Activated B cell treated with CpG ODN at 0.5 μM for 24 hours (primary cell): ENCODE data around the gene GHR. TPM values are rescaled to one million over a fixed set of nuclear protein-coding genes. Genes with fewer than 3 reads are reported as not detected.

ENCODE experiments used
- ATAC-seq: fragments of 200-7000 bp; cut with Tn5 transposase; one replicate; pipeline ENCODE4 v1.10.0; 2021; ENCODE audit warnings: low read depth, mild to moderate bottlenecking, moderate library complexity
- CTCF ChIA-PET: fragments of 350-600 bp; sonication (Branson Sonifier 250); formaldehyde crosslinking; loops from one replicate; lab custom pipeline; 2021; ENCODE audit warnings: antibody characterized with exemption; lab: Charles Lee
- POLR2A ChIA-PET: fragments of 350-600 bp; sonication (Branson Sonifier 250); formaldehyde crosslinking; loops from one replicate; lab custom pipeline; 2021; ENCODE audit warnings: antibody characterized with exemption; lab: Charles Lee
- DNase-seq: peaks from one replicate; pipeline ENCODE4 v3.0.0; 2022
- H3K27ac Mint-ChIP-seq: one replicate; pipeline ENCODE4 v1.8.0; 2020; ENCODE audit warnings: mixed read lengths
- H3K27me3 Mint-ChIP-seq: one replicate; pipeline ENCODE4 v1.8.0; 2021; ENCODE audit warnings: mixed read lengths
- H3K36me3 Mint-ChIP-seq: one replicate; pipeline ENCODE4 v1.8.0; 2021; ENCODE audit warnings: low read depth, mixed read lengths
- H3K4me1 Mint-ChIP-seq: one replicate; pipeline ENCODE4 v1.8.0; 2021; ENCODE audit warnings: mixed read lengths
- H3K4me3 Mint-ChIP-seq: one replicate; pipeline ENCODE4 v1.8.0; 2020; ENCODE audit warnings: mild to moderate bottlenecking, mixed read lengths
- H3K9me3 Mint-ChIP-seq: one replicate; pipeline ENCODE4 v1.8.0; 2020; ENCODE audit warnings: mixed read lengths
- intact Hi-C: fragments of 100-400 bp; cut with micrococcal nuclease; formaldehyde crosslinking; loops from one replicate; pipeline ENCODE4 v1.15.1; 2024
- total RNA-seq: library from RNA; stranded (reverse); gene quantifications from 2 replicates; pipeline ENCODE4 v1.2.3, GENCODE V29; 2022
- TF ChIP-seq, protein P1 (sequence below): fragments of 200-600 bp; IDR thresholded peaks from one replicate; pipeline ENCODE4 v1.8.0; 2022; ENCODE audit warnings: antibody characterized with exemption, mild to moderate bottlenecking

The GHR gene
- total RNA-seq, 1 donor from 2014 or later: not detected

DNA sequence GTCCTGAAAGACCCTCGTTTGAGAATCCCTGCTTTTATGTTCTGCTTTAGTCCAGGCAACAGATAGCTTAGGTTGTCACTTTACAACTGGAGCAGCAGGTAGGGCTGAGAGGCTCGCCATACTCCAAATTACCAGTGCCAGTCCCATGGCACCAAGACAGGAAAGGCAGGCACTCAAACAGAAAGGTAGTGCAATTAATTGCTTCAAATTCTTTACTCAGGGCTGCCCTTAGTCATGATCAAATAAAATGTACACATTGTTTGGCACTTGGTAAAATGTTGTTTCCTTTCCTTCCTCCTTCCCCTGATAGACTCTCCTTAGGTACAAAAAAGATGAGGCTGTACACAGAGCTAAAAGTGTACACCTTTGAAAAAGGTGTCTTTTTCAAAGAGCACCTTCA is 217.6 kb downstream of the GHR start:
- ChIA-PET POLR2A (no interaction called here), CTCF (no interaction called here)
- intact Hi-C loops: no loop called here
- no peak overlapping the region for H3K4me3 Mint-ChIP-seq
- ATAC-seq (no peak), DNase-seq (no peak)
- H3K27me3 Mint-ChIP-seq: peaks cover 13% of the 10 kb centered on the region
- H3K4me1 Mint-ChIP-seq: peaks cover 3% of the 10 kb centered on the region
- H3K36me3 Mint-ChIP-seq: no peaks in the 10 kb centered on the region
- TF ChIP-seq, protein P1, sequence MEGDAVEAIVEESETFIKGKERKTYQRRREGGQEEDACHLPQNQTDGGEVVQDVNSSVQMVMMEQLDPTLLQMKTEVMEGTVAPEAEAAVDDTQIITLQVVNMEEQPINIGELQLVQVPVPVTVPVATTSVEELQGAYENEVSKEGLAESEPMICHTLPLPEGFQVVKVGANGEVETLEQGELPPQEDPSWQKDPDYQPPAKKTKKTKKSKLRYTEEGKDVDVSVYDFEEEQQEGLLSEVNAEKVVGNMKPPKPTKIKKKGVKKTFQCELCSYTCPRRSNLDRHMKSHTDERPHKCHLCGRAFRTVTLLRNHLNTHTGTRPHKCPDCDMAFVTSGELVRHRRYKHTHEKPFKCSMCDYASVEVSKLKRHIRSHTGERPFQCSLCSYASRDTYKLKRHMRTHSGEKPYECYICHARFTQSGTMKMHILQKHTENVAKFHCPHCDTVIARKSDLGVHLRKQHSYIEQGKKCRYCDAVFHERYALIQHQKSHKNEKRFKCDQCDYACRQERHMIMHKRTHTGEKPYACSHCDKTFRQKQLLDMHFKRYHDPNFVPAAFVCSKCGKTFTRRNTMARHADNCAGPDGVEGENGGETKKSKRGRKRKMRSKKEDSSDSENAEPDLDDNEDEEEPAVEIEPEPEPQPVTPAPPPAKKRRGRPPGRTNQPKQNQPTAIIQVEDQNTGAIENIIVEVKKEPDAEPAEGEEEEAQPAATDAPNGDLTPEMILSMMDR: no peak
- no peak overlapping the region for H3K27ac Mint-ChIP-seq
- no peaks in the 10 kb centered on the region for H3K9me3 Mint-ChIP-seq

DNA sequence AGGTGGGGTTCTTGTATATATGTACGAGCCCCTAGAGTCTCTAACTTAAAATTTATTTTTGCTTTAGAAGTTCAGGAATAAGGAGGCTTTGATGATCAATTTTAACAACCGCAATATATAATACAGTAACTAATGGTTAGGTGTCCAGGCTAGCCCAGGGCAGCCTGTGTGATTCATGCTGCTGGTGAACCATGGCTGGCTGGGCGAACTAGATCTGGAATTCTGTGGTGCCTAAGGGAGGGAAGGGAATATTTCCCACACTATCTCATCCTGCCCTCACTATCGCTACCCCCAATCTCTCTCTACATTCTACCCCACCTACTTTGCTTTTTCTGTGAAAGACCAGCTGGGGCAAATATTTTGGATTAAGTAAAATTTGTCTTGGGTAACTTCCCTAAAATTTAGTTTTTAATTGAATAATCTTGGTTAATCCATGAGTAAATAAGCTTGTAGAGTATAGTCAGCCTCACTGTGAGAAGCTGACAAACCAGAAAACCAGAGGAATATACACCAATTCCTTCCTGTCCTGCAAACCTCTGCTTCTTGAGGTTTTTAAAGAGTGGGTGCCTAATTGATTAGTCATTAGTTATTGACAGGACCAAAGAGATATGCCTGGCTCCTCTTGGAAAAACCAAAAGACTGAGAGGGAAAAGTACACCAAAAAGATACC is 218.2 kb downstream of the GHR start:
- Mint-ChIP-seq H3K9me3 (no peaks in the 10 kb centered on the region), H3K27me3 (peaks cover 13% of the 10 kb centered on the region), H3K4me3 (no peak overlapping the region), H3K4me1 (no peaks in the 10 kb centered on the region), H3K27ac (no peak overlapping the region), H3K36me3 (no peaks in the 10 kb centered on the region)
- ATAC-seq: no peak
- DNase-seq: no peak
- ChIA-PET CTCF (no interaction called here), POLR2A (no interaction called here)
- intact Hi-C loops: no loop called here
- TF ChIP-seq, protein P1: no peak

DNA sequence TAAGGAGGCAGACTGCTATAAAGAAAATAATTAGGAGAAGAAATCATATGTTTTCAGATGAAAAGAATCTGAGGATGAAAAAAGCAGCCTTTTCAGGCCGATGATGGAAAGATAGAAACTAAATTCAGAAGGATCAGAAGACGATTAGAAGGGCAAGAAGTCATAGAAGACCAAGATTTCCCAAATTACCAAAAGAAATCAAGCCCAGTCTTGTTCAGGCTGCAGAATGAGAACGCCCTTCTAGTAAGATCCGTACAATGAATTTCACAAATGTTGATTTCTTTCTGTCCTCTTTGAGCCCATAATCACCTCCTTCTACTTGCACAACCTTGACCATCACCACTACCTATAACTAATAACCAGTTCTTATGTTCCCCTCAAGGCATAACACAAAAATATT is 218.8 kb downstream of the GHR start:
- CTCF ChIA-PET: no interaction called here

DNA sequence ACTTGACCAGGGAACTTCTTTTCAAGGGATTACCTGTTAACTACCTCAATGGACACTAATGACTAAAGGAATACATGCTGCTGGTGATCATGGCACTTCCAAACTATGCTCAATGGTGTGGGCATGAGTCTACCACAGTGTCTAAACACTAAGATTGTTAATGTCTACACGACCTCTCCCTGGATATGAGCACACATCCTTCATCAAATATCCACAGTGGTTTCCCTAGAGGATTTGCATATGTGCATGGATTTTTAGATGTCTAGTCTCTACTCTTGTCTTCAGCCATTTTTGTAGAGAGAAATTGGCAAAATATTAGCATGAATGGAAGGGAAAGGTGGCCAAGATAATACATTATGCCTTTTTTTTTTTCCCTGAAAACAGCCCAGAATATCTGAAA is 220.1 kb downstream of the GHR start:
- ChIA-PET CTCF (no interaction called here), POLR2A (no interaction called here)
- no peaks in the 10 kb centered on the region for H3K9me3 Mint-ChIP-seq
- DNase-seq (no peak), ATAC-seq (no peak)
- no peaks in the 10 kb centered on the region for H3K36me3 Mint-ChIP-seq
- no peaks in the 10 kb centered on the region for H3K4me1 Mint-ChIP-seq
- intact Hi-C loops: no loop called here
- H3K27ac Mint-ChIP-seq: no peak overlapping the region
- no peak overlapping the region for H3K4me3 Mint-ChIP-seq
- TF ChIP-seq, protein P1: no peak
- peaks cover 13% of the 10 kb centered on the region for H3K27me3 Mint-ChIP-seq

More for the DNA sequence above, 218.8 kb downstream of the GHR start:
- DNase-seq (no peak), ATAC-seq (no peak)
- Mint-ChIP-seq H3K4me3 (no peak overlapping the region), H3K36me3 (no peaks in the 10 kb centered on the region), H3K27ac (no peak overlapping the region), H3K4me1 (no peaks in the 10 kb centered on the region), H3K9me3 (no peaks in the 10 kb centered on the region), H3K27me3 (peaks cover 13% of the 10 kb centered on the region)
- intact Hi-C loops: no loop called here
- TF ChIP-seq, protein P1: no peak
- POLR2A ChIA-PET: no interaction called here

DNA sequence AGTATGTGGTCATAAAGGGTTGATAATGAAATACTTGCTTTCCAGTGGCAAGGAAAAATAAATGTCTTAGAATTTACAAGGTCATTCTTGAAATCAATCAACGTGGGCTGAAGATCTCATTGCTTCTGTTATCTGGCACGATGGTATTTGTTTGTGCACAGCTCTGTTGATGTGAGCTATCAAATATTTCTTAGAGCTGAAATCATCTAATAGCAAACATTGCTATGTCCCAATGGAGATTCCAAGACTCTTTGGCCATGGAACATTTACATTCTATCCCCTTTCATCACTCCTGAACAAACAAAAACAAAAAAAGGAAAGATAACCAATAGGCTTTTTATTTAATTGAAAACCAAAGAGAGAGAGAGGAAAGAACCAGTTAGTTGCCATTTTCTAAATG is 221.9 kb downstream of the GHR start:
- H3K36me3 Mint-ChIP-seq: no peaks in the 10 kb centered on the region
- H3K27ac Mint-ChIP-seq: no peak overlapping the region
- no peaks in the 10 kb centered on the region for H3K4me1 Mint-ChIP-seq
- ATAC-seq: no peak
- no peak for DNase-seq
- intact Hi-C loops: no loop called here
- ChIA-PET CTCF (no interaction called here), POLR2A (no interaction called here)
- H3K4me3 Mint-ChIP-seq: no peak overlapping the region
- peaks cover 10% of the 10 kb centered on the region for H3K27me3 Mint-ChIP-seq
- H3K9me3 Mint-ChIP-seq: no peaks in the 10 kb centered on the region
- TF ChIP-seq, protein P1: no peak
